ENCODE results near the gene BIRC3. TPM values are rescaled to one million over a fixed set of nuclear protein-coding genes. Genes with fewer than 3 reads are reported as not detected.

The BIRC3 gene
- polyA plus RNA-seq, 1 donor from 2014 or later: not detected

DNA sequence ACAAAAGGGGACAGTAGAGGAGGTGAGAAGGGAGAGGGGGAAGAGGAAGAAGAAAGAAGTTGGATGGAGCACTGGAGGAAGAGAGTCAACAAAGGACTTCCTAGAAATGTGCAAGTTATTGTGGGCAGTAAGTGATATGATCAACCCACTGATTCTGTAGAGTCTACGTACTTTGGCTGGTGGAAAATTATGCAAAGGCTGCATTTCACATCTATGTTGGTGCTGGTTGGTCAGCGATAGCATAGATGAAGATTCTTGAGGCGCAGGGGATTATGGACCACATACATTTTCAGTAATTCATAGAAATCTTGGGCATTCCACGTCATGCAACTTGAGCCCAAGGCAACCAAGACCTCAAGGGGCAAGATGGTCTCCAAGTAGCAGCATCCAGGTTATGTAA, 12.6 kb upstream of the BIRC3 start:
- H3K27ac ChIP-seq (ENCODE audit: low read length): no peak overlapping the region
- no peaks in the 10 kb centered on the region for H3K27me3 ChIP-seq (ENCODE audit: insufficient read depth, low read depth, low read length)
- H3K4me2 ChIP-seq (ENCODE audit: low read length): no peak overlapping the region
- H2AFZ ChIP-seq (ENCODE audit: low read depth, low read length): no peak overlapping the region
- H3K9me2 ChIP-seq (ENCODE audit: insufficient read depth, low read length): no peaks in the 10 kb centered on the region
- no peak for TF ChIP-seq REST (IDR thresholded peaks at IDR 0.05; ENCODE audit: borderline replicate concordance)
- no peak for TF ChIP-seq SMC3 (conservative IDR thresholded peaks at IDR 0.05; ENCODE audit: poor library complexity)
- TF ChIP-seq RAD21 (conservative IDR thresholded peaks at IDR 0.05): no peak
- TF ChIP-seq EZH2 (IDR thresholded peaks at IDR 0.05; ENCODE audit: borderline replicate concordance, insufficient read depth, low read length, poor library complexity, severe bottlenecking): no peak
- no peak for TF ChIP-seq TAF1 (IDR thresholded peaks at IDR 0.05; ENCODE audit: low read depth)
- TF ChIP-seq MXI1 (conservative IDR thresholded peaks at IDR 0.05; ENCODE audit: poor library complexity, severe bottlenecking): no peak
- no peak for TF ChIP-seq POLR2AphosphoS5 (IDR thresholded peaks at IDR 0.05)
- no peak for TF ChIP-seq EP300 (conservative IDR thresholded peaks at IDR 0.05; ENCODE audit: poor library complexity, severe bottlenecking)
- TF ChIP-seq, protein P1, sequence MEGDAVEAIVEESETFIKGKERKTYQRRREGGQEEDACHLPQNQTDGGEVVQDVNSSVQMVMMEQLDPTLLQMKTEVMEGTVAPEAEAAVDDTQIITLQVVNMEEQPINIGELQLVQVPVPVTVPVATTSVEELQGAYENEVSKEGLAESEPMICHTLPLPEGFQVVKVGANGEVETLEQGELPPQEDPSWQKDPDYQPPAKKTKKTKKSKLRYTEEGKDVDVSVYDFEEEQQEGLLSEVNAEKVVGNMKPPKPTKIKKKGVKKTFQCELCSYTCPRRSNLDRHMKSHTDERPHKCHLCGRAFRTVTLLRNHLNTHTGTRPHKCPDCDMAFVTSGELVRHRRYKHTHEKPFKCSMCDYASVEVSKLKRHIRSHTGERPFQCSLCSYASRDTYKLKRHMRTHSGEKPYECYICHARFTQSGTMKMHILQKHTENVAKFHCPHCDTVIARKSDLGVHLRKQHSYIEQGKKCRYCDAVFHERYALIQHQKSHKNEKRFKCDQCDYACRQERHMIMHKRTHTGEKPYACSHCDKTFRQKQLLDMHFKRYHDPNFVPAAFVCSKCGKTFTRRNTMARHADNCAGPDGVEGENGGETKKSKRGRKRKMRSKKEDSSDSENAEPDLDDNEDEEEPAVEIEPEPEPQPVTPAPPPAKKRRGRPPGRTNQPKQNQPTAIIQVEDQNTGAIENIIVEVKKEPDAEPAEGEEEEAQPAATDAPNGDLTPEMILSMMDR (IDR thresholded peaks at IDR 0.05; ENCODE audit: poor library complexity, severe bottlenecking): no peak
- no peak overlapping the region for H3K4me3 ChIP-seq (ENCODE audit: low read length)
- peaks cover 4% of the 10 kb centered on the region for H3K9me3 ChIP-seq (ENCODE audit: low read length)
- no peaks in the 10 kb centered on the region for H3K36me3 ChIP-seq (ENCODE audit: insufficient read depth, low read length)
- no peak overlapping the region for H3K9ac ChIP-seq (ENCODE audit: low read length)
- H3K79me2 ChIP-seq (replicated peaks; ENCODE audit: insufficient read depth, low read length): no peaks in the 10 kb centered on the region
- no peaks in the 10 kb centered on the region for H4K20me1 ChIP-seq (ENCODE audit: insufficient read depth)
- H3F3A ChIP-seq (ENCODE audit: insufficient read depth, low read length, poor library complexity, severe bottlenecking): no peaks in the 10 kb centered on the region

GRCh38 chr11:102305352-102306047, 11.8 kb upstream of the BIRC3 start:
- Histone ChIP-seq H3K36me3 (ENCODE audit: insufficient read depth, low read length) (no peaks in the 10 kb centered on the region), H3K79me2 (replicated peaks; ENCODE audit: insufficient read depth, low read length) (no peaks in the 10 kb centered on the region), H3K4me3 (ENCODE audit: low read length) (no peak overlapping the region), H3K9ac (ENCODE audit: low read length) (no peak overlapping the region), H3K27me3 (ENCODE audit: insufficient read depth, low read depth, low read length) (no peaks in the 10 kb centered on the region), H4K20me1 (ENCODE audit: insufficient read depth) (no peaks in the 10 kb centered on the region), H3K27ac (ENCODE audit: low read length) (no peak overlapping the region), H3K9me2 (ENCODE audit: insufficient read depth, low read length) (no peaks in the 10 kb centered on the region), H3F3A (ENCODE audit: insufficient read depth, low read length, poor library complexity, severe bottlenecking) (no peaks in the 10 kb centered on the region), H2AFZ (ENCODE audit: low read depth, low read length) (no peak overlapping the region), H3K9me3 (ENCODE audit: low read length) (peaks cover 4% of the 10 kb centered on the region), H3K4me2 (ENCODE audit: low read length) (no peak overlapping the region)
- no peak for TF ChIP-seq MXI1 (conservative IDR thresholded peaks at IDR 0.05; ENCODE audit: poor library complexity, severe bottlenecking)

Data from neural cell (in vitro differentiated cells).